ENCODE measurements around the gene SOX10.
"Not testable (repeated sequence)": the region's sequence is repeated elsewhere in the genome, so short reads cannot be mapped to it uniquely, and the experiment has no call there.

SOX10 gene

DNA sequence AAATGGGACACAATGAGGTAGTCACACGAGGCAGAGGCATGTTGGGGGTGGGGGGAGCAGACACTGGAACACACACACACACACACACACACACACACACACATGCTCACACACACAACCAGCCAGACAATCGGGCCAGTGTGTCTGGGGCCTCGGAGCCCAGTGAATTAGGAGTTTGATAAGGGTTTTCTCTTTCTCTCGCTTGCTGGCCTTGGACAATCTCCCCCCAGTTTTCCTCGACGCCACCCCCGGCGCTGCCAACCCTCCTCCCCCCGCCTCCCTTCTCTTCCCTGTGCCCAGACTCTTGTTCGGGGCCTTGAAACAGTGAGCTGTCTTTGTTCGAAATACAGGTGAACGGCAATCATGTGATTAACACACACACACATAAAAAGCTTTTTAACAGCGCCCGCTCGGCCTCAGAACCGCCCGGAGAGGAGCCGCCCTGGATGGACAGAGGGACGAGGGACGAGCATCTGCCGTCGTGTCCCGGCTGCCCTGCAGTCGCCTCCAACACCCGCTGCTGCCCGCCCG, 1.5 kb upstream of the SOX10 start:
- no peak for DNase-seq

DNA sequence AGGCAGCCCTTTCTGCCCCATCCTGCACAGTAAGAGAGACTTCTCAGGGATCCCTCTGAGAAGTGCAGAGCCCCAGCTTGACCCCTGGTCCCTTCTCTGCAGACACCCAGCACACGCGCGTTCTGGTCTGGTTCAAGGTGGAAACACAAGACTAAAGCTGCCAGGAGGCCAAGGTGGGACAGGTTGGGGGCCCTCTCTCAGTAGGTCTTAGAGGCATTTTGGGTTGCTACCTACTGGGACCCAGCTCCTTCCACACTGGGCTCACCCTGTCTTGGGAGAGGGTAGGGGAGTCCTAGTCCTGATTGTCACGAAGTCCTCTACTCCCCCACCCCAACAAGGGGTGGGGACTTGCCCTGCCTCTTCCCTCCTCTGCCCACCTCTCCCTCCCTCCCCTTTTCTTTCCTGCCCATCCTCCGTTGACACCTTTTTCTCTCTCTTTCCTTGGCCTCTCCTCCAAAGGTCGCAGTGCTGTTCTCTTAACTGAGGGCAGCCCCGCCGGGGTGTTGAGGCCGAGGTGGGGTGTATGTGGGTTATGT, 763 bp upstream of the SOX10 start:
- no peak for DNase-seq

- no peak for DNase-seq
These were observed 1.2 kb downstream of the SOX10 start for GRCh38 chr22:37982938-37983859.

DNA sequence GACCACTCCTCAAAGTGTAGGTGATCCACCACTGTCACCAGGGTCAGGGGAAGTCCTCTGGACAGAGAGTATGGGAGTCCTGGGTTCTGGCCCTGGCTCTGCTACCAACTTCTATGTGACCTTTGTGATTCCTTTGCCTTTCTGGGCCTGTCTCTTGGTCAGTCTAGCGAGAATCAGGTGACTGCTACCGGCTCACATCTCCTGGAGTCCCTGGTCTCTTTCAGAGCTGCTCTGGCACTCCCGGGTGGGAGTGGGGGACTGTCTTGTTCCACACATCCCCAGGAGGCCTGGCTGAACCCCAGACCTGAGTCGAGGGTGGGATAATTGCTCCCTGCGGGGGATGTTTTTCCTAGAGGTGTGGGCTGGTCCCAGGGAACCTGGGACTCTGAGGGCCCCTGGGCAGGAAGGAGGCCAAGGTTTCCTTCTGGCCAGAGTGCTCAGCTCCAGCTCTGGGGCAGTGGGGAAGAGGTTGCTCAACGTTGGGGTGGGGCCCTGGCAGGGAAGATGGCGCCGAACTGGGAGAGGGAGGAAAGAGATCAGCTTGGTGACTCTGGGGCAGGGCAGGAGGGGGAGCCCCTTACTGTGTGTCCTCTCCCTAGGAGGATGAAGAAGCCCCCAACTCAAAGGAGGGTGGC, 2.1 kb downstream of the SOX10 start:
- no peak for DNase-seq

GRCh38 chr22:37981282-37982011, 2.9 kb downstream of the SOX10 start:
- no peak for DNase-seq

- DNase-seq, result no peak
These were observed 4.6 kb downstream of the SOX10 start for GRCh38 chr22:37979782-37980181.

- no peak for DNase-seq
These were observed 7.8 kb downstream of the SOX10 start for GRCh38 chr22:37976547-37976946.

DNA sequence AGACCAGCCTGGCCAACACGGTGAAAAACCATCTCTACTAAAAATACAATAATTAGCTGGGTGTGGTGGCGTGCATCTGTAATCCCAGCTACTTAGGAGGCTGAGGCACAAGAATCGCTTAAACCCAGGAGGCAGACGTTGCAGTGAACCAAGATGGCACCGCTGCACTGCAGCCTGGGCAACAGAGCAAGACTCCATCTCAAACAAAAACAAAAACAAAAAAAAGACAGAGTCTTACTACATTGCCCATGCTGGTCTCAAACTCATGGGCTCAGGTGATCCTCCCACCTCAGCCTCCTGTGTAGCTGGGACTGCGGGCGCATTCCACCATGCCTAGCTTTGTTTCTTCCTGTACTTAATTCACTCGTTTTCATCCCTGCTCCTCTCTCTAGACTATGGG, 8.3 kb downstream of the SOX10 start:
- not testable (repeated sequence) for DNase-seq

GRCh38 chr22:37975153-37975552, 9.2 kb downstream of the SOX10 start:
- DNase-seq, result no peak

GRCh38 chr22:37973271-37974170, 10.8 kb downstream of the SOX10 start:
- no peak for DNase-seq

- DNase-seq, result no peak
These were observed 11.8 kb downstream of the SOX10 start for GRCh38 chr22:37972527-37972926.

DNA sequence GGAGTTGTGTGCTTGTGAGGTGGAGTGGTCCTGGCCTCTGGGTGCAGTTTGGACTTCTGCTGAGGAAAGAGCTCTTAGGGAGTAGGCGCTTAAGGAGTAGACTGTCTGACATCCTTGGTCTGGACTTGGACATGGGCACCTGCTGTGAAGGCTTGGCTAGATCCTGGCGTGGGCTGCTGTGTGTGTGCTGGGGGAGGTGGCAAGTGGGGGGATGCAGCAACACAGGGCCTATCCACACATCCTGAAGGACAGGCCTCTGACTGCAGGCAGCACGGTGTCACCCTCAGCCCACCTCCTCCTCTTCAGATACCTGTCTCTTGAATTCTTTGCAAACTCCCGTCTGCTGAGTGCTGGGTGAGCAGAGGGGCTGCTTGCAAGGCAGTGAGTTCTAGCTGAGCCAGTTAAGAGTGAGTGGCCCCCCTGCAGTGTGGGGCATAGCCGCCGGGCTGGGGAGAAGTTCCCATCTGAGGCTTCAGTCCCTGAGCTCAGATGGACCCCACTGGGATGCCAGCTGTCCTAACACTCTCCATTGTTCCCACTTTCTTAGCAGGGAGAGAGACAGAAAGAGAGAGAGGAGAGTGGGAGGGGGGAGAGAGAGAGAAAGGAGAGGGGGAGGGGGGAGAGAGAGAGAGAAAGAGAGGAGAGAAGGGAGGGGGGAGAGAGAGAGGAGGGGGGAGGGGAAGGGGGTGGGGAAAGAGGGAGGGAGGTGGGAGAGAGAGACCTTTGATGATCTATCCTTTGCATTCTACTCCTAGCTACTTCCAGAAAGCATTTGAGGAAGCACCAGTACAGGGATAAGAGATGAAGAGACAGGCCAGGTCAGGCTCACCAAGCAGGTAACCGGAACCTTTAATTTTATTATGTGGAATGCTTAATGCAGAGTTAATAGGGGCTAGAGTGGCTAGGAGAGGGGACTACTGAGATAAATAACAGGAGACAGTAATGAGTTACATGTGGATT, 12.6 kb downstream of the SOX10 start:
- DNase-seq, result no peak

- DNase-seq, result no peak
These were observed 13.5 kb downstream of the SOX10 start for GRCh38 chr22:37970864-37971263.

DNA sequence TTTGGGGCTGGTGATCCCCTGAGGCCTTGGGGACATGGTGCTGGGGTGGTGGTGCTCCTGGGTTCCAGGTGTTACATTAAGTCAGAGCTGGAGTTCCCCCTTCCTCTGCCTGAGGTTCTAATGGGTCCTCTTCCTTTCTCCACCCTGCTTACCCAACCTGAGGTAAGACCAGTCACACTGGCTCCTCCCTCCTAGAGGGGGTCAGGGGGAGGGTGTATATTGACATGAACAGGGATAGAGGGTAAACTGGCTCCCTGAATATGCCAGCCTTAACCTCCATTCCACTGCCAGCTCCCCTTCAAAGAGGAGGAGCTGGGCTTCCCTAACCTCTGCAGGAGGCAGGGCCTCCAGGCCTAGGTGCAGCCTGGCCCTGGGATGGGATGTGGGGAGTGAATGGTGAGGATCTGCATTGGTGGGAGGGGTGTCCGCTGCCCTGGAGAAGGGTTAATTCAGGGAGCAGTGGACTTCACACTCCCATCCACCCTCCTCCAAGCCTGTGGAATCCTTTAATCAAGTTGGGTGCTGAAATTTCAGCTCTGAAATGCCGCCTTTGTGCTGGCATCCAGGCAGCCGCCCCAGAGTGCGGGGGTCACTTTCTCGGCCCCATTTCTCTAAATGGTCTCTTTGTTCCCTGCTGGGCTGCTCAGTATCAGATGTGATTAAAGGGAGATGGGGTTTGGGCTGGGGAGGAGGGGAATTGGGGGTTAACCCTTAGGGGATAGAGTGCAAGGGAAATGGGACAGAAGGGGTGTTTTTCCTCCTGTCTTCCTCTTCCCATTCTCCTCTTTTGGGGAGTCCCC, 15.7 kb downstream of the SOX10 start:
- no peak for DNase-seq

DNA sequence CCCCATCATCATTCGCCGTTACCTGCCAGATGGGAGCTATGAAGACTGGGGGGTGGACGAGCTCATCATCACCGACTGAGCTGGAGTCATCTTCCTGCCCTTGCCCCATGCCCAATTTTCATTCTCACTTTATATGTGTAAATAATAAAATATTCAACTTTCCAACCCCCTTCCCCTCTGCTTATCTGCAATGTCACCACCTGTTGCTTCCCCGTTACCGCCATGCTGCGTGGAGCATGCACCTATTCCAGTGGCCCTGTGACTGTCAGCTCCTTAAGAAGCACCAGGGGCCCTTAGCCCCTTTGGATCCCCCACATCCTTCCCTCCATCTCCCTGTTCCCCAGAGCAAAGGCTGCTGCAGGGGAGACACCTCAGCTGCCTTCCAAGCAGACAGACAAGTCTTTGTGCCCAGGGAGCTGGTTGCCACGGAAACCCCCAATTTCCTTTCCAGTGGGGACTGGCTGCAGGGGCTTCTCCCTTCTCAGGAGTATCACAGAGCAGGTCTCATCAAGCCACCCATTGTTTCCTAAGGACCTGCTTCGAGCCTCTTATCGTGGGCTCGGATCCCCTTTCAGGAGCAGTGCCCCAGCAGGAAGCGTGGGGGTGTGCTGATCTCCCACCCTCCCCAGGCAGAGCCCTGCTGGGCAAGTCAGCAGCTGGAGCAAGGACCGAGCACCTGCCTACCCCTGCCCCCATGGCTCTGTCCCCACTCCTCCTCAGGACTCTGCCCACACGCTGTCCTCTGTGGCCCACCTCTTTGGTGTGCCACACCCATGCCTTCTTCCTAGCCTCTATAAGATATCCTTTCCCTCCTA, 16.5 kb downstream of the SOX10 start:
- no peak for DNase-seq

DNA sequence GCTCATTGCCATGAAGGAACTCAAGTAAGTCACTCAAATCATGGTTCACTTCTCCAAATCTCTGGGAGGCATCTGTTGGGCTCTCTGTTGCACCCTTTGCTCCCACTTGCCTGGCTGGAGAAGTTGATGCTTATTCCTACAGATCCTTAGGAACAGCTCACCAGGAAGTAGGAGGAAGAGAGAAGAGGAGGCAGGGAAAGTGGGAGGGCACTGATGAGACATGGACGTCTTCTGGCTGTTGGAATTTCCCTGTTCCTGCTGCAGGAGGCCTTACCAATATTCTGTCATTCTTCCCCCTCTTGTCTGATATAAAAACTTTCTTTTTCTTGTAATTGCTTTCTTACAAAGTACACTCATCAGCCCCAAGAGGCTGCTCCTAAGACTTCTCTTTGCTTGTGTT, 17.2 kb downstream of the SOX10 start:
- no peak for DNase-seq

GRCh38 chr22:37965940-37966664, 18.3 kb downstream of the SOX10 start:
- no peak for DNase-seq

- DNase-seq, result no peak
These were observed 23.3 kb downstream of the SOX10 start for GRCh38 chr22:37961062-37961461.

Data from stimulated activated naive CD4-positive, alpha-beta T cell (primary cell).